ENCODE measurements around the gene ZBTB17. TPM values are rescaled to one million over a fixed set of nuclear protein-coding genes. Genes with fewer than 3 reads are reported as not detected.

ZBTB17 gene
- total and polyA plus RNA-seq, 9 of the 15 experiments (the other 6 are each of a cell fraction or from before 2014, with no cell fraction given) = 1.1 to 53.4 (median 29.6) TPM

- TF ChIP-seq, protein P1, sequence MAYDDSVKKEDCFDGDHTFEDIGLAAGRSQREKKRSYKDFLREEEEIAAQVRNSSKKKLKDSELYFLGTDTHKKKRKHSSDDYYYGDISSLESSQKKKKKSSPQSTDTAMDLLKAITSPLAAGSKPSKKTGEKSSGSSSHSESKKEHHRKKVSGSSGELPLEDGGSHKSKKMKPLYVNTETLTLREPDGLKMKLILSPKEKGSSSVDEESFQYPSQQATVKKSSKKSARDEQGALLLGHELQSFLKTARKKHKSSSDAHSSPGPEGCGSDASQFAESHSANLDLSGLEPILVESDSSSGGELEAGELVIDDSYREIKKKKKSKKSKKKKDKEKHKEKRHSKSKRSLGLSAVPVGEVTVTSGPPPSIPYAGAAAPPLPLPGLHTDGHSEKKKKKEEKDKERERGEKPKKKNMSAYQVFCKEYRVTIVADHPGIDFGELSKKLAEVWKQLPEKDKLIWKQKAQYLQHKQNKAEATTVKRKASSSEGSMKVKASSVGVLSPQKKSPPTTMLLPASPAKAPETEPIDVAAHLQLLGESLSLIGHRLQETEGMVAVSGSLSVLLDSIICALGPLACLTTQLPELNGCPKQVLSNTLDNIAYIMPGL (CRISPR knock-in tag; IDR thresholded peaks at IDR 0.05) = no peak
- TF ChIP-seq ZNF124 (CRISPR knock-in tag; IDR thresholded peaks at IDR 0.05) = no peak
- peak; percentile 40 for TF ChIP-seq ESRRA (IDR thresholded peaks at IDR 0.05; ENCODE audit: borderline replicate concordance, low read depth)
- peak; percentile 23 to 30 for TF ChIP-seq E2F6 (IDR thresholded peaks at IDR 0.05; ENCODE audit: borderline replicate concordance in 1 of 2, extremely low read depth in 1 of 2, insufficient read depth in 1 of 2, insufficient read length in 1 of 2, low read depth in 1 of 2, low read length in 1 of 2, poor library complexity in 1 of 2, severe bottlenecking in 1 of 2)
- peak; percentile 47; the same call in 1 of the 2 replicates for TF ChIP-seq NFATC3 (IDR thresholded peaks at IDR 0.05)
- peak; percentile 100 for TF ChIP-seq SMARCE1 (IDR thresholded peaks at IDR 0.05)
- peak; percentile 56; the same call in 1 of the 2 replicates for TF ChIP-seq BACH1 (tag; IDR thresholded peaks at IDR 0.05)
- no peak; the same call in 1 of the 2 replicates for TF ChIP-seq ZHX1 (conservative IDR thresholded peaks at IDR 0.05; ENCODE audit: low read length)
- TF ChIP-seq NR2F6 (CRISPR knock-in tag; IDR thresholded peaks at IDR 0.05) = no peak
- TF ChIP-seq HDAC6 (IDR thresholded peaks at IDR 0.05; ENCODE audit: low read depth, low read length) = no peak
These were observed 23.3 kb downstream of the ZBTB17 start (continued) for GRCh38 chr1:15952317-15953258.

Measured in K562 (cell line).